Stimulated activated CD4-positive, alpha-beta T cell treated with anti-CD3 and anti-CD28 coated beads, Interleukin-4, amount 100 ng/mL, for 4 hours (primary cell): ENCODE results near the gene YEATS2.
"Not testable (repeated sequence)": the region's sequence is repeated elsewhere in the genome, so short reads cannot be mapped to it uniquely, and the experiment has no call there.

ENCODE experiments used
- DNase-seq, 2 experiments: peaks; one replicate each; pipeline ENCODE4 v3.0.0-alpha.2; 2020

YEATS2 gene

GRCh38 chr3:183718012-183718411 lies 20.4 kb downstream of the YEATS2 start:
- no peak for DNase-seq

GRCh38 chr3:183725387-183725786 lies 27.8 kb downstream of the YEATS2 start:
- no peak for DNase-seq

- no peak for DNase-seq
These were observed 30.6 kb downstream of the YEATS2 start for GRCh38 chr3:183728204-183728603.

- DNase-seq: no peak
These were observed 32.8 kb downstream of the YEATS2 start for GRCh38 chr3:183730361-183730760.

GRCh38 chr3:183731611-183732010 lies 34.0 kb downstream of the YEATS2 start:
- DNase-seq: no peak

GRCh38 chr3:183733553-183733952 lies 36.0 kb downstream of the YEATS2 start:
- no peak for DNase-seq

GRCh38 chr3:183734750-183735494 lies 37.3 kb downstream of the YEATS2 start:
- DNase-seq: no peak

GRCh38 chr3:183737116-183737515 lies 39.5 kb downstream of the YEATS2 start:
- no peak for DNase-seq

- DNase-seq: not testable (repeated sequence)
These were observed 42.6 kb downstream of the YEATS2 start for GRCh38 chr3:183740154-183740553.

GRCh38 chr3:183743231-183743630 lies 45.6 kb downstream of the YEATS2 start:
- no peak for DNase-seq

GRCh38 chr3:183745300-183746098 lies 47.9 kb downstream of the YEATS2 start:
- no peak for DNase-seq

- no peak for DNase-seq
These were observed 56.5 kb downstream of the YEATS2 start for GRCh38 chr3:183754052-183754451.

GRCh38 chr3:183762304-183762703 lies 64.7 kb downstream of the YEATS2 start:
- DNase-seq: no peak

GRCh38 chr3:183764847-183765731 lies 67.5 kb downstream of the YEATS2 start:
- no peak for DNase-seq

GRCh38 chr3:183766107-183766506 lies 68.5 kb downstream of the YEATS2 start:
- DNase-seq: no peak

GRCh38 chr3:183766745-183767606 lies 69.4 kb downstream of the YEATS2 start:
- DNase-seq: peak; percentile 58 to 64

GRCh38 chr3:183768114-183768513 lies 70.5 kb downstream of the YEATS2 start:
- no peak for DNase-seq

GRCh38 chr3:183769453-183769852 lies 71.9 kb downstream of the YEATS2 start:
- DNase-seq: no peak

- DNase-seq: no peak
These were observed 77.0 kb downstream of the YEATS2 start for GRCh38 chr3:183774631-183775030.

- no peak for DNase-seq
These were observed 78.2 kb downstream of the YEATS2 start for GRCh38 chr3:183775781-183776180.

- not testable (repeated sequence) for DNase-seq
These were observed 78.9 kb downstream of the YEATS2 start for GRCh38 chr3:183776451-183776850.

- no peak for DNase-seq
These were observed 79.5 kb downstream of the YEATS2 start for GRCh38 chr3:183777016-183777618.
